NCI-H748 treated with DMSO at 0.1 percent for 48 hours (cell line): ENCODE data around the gene ARFRP1.
A peak's percentile ranks its signal among the peaks of the same experiment; 100 is the strongest.
"Not testable (repeated sequence)": the region's sequence is repeated elsewhere in the genome, so short reads cannot be mapped to it uniquely, and the experiment has no call there.

ENCODE experiments used
- DNase-seq: peaks from one replicate; lab custom pipeline; 2025; lab: John Stamatoyannopoulos, UW

ARFRP1 gene

DNA sequence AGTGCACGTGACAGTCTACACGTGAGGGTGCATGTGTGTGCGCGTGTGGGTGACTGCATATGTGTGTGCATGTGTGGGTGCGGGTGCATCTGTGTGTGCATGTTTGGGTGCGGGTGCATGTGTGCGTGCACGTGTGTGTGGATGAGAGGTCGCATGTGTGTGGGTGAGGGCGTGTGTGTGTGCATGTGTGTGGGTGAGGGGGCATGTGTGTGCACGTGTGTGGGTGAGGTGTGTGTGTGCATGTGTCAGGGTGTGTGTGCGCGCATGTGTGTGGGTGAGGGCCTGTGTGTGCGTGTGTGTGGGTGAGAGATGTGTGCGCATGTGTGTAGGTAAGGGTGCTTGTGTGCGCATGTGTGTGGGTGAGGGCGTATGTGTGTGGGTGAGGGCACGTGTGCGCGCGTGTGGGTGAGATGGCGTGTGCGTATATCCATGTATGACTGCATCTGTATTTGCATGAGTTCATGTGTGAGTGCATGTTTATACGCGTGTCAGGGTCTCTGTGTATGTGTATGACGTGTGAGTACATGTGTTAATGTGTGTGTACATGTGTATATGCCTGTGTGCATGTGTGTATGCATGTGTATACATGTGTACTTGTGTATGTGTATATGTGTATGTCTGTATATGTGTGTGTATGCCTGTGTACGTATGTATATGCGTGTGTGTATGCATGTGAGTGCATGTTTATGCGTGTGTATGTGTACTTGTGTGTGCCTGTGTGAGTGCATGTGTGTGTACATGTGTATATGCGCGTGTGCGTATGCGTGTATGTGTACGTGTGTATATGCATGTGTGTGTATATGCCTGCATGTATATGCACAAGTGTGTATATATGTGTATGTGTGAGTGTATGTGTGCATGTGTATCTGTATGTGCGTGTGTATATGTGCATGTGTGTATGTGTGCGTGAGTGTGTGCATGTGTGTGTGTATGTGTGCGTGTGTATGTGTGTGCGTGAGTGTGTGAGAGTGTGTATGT lies 24.6 kb upstream of the ARFRP1 start:
- DNase-seq = no peak

- no peak for DNase-seq
Measured at GRCh38 chr20:63731410-63731809, 23.6 kb upstream of the ARFRP1 start.

- not testable (repeated sequence) for DNase-seq
Measured at GRCh38 chr20:63730189-63730733, 22.5 kb upstream of the ARFRP1 start.

- not testable (repeated sequence) for DNase-seq
Measured at GRCh38 chr20:63722967-63723622, 15.3 kb upstream of the ARFRP1 start.

GRCh38 chr20:63718996-63719395 lies 11.2 kb upstream of the ARFRP1 start:
- no peak for DNase-seq

DNA sequence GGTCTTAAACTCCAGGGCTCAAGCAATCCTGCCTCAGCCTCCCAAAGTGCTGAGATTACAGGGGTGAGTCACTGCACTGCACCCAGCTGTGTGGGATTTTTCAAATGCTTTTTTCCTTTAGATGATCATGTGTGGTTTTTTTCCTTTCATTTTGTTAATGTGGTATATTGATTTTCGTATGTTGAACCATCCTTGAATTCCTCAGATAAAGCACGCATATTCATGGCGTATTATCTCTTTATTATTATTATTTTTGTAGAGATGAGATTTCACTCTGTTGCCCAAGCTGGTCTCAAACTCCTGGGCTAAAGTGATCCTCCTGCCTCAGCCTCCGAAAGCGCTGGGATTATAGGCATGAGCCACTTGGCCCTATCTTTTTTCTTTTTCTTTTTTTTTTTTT lies 7.1 kb upstream of the ARFRP1 start:
- DNase-seq = no peak

GRCh38 chr20:63712191-63712590 lies 4.4 kb upstream of the ARFRP1 start:
- no peak for DNase-seq

DNA sequence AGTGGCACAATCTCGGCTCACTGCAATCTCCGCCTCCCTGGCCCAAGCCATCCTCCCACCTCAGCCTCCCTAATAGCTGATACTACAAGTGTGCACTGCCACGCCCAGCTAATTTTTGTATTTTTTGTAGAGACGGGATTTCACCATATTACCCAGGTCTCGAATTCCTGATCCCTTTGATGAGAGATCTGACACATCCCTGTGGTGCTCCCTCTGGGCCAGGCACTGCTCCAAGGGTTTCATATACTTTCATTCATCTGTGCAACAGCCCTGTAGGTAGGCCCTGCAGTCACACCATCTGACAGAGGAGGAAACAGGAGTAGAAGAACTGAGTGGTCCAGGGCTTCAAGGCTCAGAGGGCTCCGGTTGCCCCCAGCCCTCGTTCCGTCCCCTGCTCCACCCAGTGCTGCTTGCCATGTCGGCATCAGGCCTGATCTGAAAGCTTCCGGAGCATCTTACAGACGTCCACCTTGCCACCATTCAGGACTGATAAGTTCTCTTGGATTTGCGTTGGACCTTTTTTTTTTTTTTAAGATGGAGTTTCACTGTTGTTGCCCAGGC lies 3.4 kb upstream of the ARFRP1 start:
- no peak for DNase-seq

- no peak for DNase-seq
Measured at GRCh38 chr20:63709149-63709527, 1.4 kb upstream of the ARFRP1 start.

- peak; percentile 0 for DNase-seq
Measured at GRCh38 chr20:63708301-63709148, 749 bp upstream of the ARFRP1 start.

DNA sequence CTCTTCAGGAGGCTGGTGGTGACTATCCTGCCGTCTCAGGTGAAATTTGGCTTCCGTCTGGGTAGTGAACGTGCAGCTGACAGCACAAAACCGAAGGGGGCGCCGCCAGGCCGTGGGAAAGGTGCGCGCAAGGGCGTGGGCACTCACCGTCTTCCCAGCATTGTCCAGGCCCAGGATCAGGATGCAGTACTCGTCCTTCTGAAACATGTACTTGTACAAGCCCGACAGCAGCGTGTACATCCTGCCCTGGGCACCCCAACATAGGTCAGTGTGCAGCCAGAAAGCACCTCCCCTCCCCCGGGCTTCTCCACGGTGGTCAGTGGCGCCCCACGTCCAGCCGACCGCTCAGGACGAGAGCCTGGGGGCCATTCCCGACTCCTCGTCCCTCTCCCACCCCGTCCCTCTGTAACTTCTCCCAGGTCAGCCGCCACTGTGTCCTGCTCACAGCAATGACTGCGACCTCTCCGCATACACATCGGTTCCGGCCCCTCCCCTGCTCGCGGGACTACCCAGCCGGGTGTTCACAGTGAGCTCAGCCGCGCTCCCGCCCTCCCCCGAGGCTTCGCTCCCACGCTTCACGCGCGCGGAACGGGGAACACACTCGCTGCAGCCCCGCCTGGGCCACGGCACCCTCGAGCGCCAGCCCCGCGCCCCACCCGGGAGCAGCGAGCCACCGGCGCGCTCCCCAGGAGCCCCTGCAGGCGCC lies 771 bp downstream of the ARFRP1 start:
- peak; percentile 1 for DNase-seq

DNA sequence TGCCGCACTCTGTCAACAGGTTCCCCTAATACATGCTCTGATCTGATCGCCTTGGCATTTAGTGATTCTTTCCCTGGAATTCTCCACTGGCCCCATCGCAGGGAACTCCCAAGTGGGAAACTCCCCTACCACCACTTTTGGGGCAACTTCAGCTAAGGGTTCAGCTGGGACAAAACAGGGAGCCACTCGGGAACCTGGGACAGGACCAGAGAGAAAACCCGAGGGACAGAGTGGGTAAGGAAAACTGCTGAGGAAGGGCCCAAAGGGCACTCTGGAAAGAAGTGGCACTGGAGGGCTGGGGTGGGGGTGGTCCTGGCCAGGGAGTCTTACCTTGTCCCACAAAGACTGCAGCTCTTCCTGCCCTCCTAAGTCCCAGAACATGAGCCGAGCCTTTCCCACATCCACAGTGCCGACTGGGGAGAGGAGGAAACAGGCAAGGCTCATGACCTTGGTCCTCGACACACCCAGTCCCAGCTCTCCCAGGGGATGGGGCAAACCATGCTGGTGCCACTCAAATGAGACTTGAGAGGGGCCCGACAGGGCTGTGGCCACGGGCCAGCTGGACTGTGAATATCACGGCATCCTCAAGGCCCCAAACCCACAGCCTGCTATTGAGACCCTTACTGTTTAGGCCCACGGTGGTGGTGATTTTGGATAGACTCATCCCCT lies 1.6 kb downstream of the ARFRP1 start:
- no peak for DNase-seq

GRCh38 chr20:63705232-63706026 lies 2.3 kb downstream of the ARFRP1 start:
- DNase-seq = no peak

GRCh38 chr20:63704749-63705117 lies 3.0 kb downstream of the ARFRP1 start:
- no peak for DNase-seq

DNA sequence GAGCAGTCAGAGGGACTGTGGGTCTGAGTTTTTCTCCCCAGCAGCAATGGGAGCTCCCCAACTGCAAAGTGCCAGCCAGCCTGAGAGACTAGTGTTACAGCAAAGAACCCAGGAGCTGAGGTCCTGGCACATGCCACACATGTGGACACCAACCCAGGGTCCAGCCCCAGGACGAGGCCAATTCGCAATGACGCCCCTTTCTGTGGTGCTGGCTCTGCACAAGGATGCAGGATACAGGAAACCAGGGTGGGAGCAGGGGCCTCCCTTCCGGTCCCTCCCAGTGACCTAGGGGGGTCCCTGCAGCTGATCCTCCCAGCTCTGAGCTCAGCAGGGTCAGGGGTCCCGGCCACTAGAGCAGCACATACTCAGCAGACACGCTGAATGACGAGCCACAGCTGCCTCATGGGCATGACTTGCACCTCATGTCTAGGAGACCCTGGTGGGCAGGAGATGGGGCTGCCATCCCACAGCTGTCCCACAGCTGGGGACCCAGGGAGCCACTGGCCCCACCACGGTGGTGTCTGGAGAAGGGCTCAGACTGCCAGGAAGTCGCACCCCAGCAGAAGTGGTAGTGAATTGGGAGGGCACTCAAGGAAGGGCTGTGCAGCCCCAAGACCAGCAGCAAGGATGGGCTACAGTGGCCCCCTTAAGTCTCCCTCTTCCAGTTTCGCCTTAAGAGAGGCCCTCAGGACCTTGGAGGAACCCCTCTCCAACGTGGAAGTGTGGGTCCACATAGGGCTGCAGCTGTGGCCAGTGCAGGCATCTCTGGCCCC lies 3.6 kb downstream of the ARFRP1 start:
- DNase-seq = no peak

DNA sequence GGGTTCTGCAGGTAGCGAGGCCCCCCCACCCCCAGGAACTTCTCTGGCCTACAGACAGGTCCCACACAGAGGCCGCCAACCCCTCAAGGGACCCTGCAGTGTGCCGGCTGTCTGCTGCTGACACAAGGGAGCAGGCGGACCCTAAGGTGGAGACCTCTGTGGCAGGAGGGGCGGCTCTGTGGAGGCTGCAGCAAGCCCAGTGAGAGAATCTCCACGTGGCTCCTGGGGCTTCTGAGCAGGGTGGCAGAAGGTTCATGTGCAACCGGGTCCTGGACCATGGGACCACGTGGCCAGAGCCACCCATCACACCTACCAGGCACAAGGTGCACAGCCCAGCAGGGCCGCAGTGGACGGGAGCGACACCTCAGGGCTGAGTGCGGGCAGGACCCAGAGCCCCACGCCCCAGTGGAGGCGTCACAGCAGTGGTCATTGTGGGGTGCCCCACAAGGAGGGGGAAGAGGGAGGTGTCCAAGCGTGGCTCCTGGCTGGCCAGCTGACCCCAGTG lies 4.3 kb downstream of the ARFRP1 start:
- DNase-seq = no peak

GRCh38 chr20:63702751-63703470 lies 4.9 kb downstream of the ARFRP1 start:
- DNase-seq = no peak

DNA sequence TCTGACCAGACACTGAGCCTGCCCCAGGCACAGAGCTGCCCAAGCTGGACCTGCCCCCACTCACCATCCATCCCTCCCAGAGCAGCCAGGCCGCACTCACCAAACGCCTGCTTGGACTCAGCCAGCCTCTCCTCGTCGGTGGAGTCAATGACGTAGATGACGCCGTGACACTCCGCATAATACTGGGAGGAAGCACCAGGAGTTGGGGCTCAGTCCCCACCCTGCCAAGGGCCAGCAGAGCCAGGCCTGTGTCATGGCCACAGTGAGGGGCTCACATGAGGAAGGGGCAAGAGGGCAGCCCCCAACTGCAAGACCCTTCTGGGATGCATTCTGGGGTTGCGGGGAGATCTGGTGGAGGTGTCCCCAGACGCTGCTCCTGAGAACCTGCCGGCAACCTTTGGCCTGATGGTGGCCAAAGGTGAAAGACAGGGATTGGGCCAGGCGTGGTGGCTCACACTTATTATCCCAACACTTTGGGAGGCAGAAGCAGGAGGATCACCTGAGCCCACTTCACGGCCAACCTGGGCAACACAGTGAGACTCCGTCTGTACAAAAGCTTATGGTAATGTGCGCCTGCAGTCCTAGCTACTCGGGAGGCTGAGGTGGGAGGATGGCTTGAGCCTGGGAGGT lies 5.6 kb downstream of the ARFRP1 start:
- no peak for DNase-seq
